Endodermal cell (in vitro differentiated cells): Measurements from ENCODE around the gene PKD2. TPM values are rescaled to one million over a fixed set of nuclear protein-coding genes. Genes with fewer than 3 reads are reported as not detected.

Experiments
- DNase-seq: peaks from one replicate; pipeline ENCODE4 v3.0.0-alpha.2; 2017
- H3K27ac ChIP-seq: 2 replicates; pipeline ENCODE4 v1.5.1; 2013; ENCODE audit warnings: mild to moderate bottlenecking, low read depth, low read length, moderate library complexity
- H3K27me3 ChIP-seq: 2 replicates; pipeline ENCODE4 v1.6.1; 2013; ENCODE audit warnings: mild to moderate bottlenecking, low read length, moderate library complexity; ENCODE audit not compliant: insufficient read depth, control insufficient read depth, poor library complexity, severe bottlenecking
- H3K36me3 ChIP-seq: 2 replicates; pipeline ENCODE4 v1.7.0; 2013; ENCODE audit warnings: mild to moderate bottlenecking, low read length, moderate library complexity; ENCODE audit not compliant: control insufficient read depth, insufficient read depth
- H3K4me1 ChIP-seq: one replicate; pipeline ENCODE4 v1.7.0; 2013; ENCODE audit warnings: low read length; ENCODE audit not compliant: control insufficient read depth, insufficient read depth
- H3K4me3 ChIP-seq: 2 replicates; pipeline ENCODE4 v1.5.1; 2013; ENCODE audit warnings: mild to moderate bottlenecking, low read length, moderate library complexity
- H3K9ac ChIP-seq: 2 replicates; pipeline ENCODE4 v1.6.1; 2013; ENCODE audit warnings: mild to moderate bottlenecking, low read length, moderate library complexity; ENCODE audit not compliant: poor library complexity, severe bottlenecking; ENCODE audit errors: extremely low read depth
- H3K9me3 ChIP-seq: 2 replicates; pipeline ENCODE4 v1.6.1; 2013; ENCODE audit warnings: mild to moderate bottlenecking, low read length, moderate library complexity; ENCODE audit not compliant: control insufficient read depth
- H3K27ac Mint-ChIP-seq: 2 replicates; pipeline ENCODE4 v1.8.0; 2020; ENCODE audit warnings: mixed read lengths
- H3K27me3 Mint-ChIP-seq: 2 replicates; pipeline ENCODE4 v1.8.0; 2021; ENCODE audit warnings: mild to moderate bottlenecking, mixed read lengths; ENCODE audit not compliant: insufficient read depth
- H3K36me3 Mint-ChIP-seq: 2 replicates; pipeline ENCODE4 v1.8.0; 2020; ENCODE audit warnings: low read depth, mixed read lengths
- H3K4me1 Mint-ChIP-seq: 2 replicates; pipeline ENCODE4 v1.8.0; 2020; ENCODE audit warnings: mixed read lengths
- H3K4me3 Mint-ChIP-seq: 2 replicates; pipeline ENCODE4 v1.8.0; 2020; ENCODE audit warnings: mild to moderate bottlenecking, moderate library complexity, mixed read lengths
- H3K9me3 Mint-ChIP-seq: 2 replicates; pipeline ENCODE4 v1.8.0; 2020; ENCODE audit warnings: mild to moderate bottlenecking, mixed read lengths
- WGBS, 2 experiments: methylation state at CpG; one replicate each; pipeline versions ENCODE4 v1.1.5 to v1.1.7; 2013; ENCODE audit warnings: missing lambda C conversion rate in 2 of 2, mixed read lengths in 1 of 2; ENCODE audit not compliant: insufficient coverage in 1 of 2, insufficient read length in 1 of 2; 5-methylcytosine and 5-hydroxymethylcytosine counted together
- total RNA-seq, 2 donors: library from RNA; stranded (reverse); fragmentation: NEBNext Ultra II Directional in 1 of 2; extraction: Animal tissue kit (Norgen Biotek cat#: 25700) in 1 of 2; gene quantifications; 2 replicates in 1 of 2; 3 replicates in 1 of 2; pipeline ENCODE4 v1.2.1, GENCODE V29; 2021
- TF ChIP-seq, protein P1 (sequence below): fragments of 200-600 bp; sonication (generic); conservative IDR thresholded peaks from 2 replicates; pipeline ENCODE4 v1.5.0; 2021; ENCODE audit warnings: antibody characterized with exemption, mild to moderate bottlenecking

PKD2 gene
- total RNA-seq, 2 donors from 2014 or later: 31.4 to 34.2 TPM

DNA sequence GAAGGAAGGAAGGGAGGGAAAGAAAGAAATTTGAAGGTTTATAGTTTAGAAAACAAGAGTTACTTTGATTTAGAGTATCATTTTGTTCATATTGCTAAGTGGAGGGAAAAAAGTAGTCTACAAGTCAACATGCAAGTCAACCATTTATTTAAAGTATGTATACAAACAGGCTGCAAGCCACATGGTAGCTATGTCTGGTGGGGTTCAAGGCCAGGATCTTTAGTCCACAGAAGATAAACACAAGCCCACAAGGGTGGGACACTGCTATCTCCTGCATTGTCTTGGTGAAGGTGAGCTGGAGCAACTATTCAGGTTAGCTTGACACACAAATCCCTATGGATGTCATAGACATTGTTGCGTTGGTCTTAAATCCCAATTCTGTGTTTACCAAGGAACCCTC is 79.6 kb downstream of the PKD2 start:
- TF ChIP-seq, protein P1, sequence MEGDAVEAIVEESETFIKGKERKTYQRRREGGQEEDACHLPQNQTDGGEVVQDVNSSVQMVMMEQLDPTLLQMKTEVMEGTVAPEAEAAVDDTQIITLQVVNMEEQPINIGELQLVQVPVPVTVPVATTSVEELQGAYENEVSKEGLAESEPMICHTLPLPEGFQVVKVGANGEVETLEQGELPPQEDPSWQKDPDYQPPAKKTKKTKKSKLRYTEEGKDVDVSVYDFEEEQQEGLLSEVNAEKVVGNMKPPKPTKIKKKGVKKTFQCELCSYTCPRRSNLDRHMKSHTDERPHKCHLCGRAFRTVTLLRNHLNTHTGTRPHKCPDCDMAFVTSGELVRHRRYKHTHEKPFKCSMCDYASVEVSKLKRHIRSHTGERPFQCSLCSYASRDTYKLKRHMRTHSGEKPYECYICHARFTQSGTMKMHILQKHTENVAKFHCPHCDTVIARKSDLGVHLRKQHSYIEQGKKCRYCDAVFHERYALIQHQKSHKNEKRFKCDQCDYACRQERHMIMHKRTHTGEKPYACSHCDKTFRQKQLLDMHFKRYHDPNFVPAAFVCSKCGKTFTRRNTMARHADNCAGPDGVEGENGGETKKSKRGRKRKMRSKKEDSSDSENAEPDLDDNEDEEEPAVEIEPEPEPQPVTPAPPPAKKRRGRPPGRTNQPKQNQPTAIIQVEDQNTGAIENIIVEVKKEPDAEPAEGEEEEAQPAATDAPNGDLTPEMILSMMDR: no peak
- Histone ChIP-seq H3K4me3 (no peak overlapping the region), H3K27ac (no peak overlapping the region), H3K9me3 (no peaks in the 10 kb centered on the region), H3K4me1 (no peaks in the 10 kb centered on the region), H3K27me3 (no peaks in the 10 kb centered on the region), H3K9ac (no peak overlapping the region), H3K36me3 (no peaks in the 10 kb centered on the region)
- Mint-ChIP-seq H3K36me3 (no peaks in the 10 kb centered on the region), H3K27me3 (no peaks in the 10 kb centered on the region), H3K4me1 (no peaks in the 10 kb centered on the region), H3K27ac (no peak overlapping the region), H3K4me3 (no peak overlapping the region), H3K9me3 (no peaks in the 10 kb centered on the region)
- DNase-seq: no peak
- 93 to 100% methylated on average over 1 of the region's 1 CpG for WGBS, 2 experiments

DNA sequence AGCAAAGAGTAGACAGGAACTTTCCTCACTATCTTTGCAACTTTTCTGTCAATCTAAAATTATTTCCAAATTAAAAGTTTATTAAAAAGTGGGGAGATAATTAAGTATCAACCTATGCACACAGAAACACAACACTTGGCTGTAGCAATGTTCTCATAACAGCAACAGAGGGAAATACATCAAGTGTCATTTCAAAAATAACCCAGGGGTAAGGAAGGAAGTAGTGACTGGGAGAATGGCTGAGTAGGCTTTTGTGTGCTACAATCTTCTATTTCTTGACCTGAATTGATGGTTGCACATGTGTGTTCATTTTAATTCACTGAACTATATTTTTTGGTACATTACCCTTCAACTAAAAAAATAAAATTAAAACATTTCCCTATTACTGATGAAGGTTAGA is 83.5 kb downstream of the PKD2 start:
- Histone ChIP-seq H3K27ac (no peak overlapping the region), H3K27me3 (no peaks in the 10 kb centered on the region), H3K9me3 (no peaks in the 10 kb centered on the region), H3K4me3 (no peak overlapping the region), H3K36me3 (no peaks in the 10 kb centered on the region), H3K4me1 (peaks cover 2% of the 10 kb centered on the region), H3K9ac (no peak overlapping the region)
- Mint-ChIP-seq H3K4me1 (no peaks in the 10 kb centered on the region), H3K9me3 (no peaks in the 10 kb centered on the region), H3K36me3 (no peaks in the 10 kb centered on the region), H3K27ac (no peak overlapping the region), H3K27me3 (no peaks in the 10 kb centered on the region), H3K4me3 (no peak overlapping the region)
- TF ChIP-seq, protein P1: no peak
- no peak for DNase-seq

GRCh38 chr4:88091378-88091777 is 83.9 kb downstream of the PKD2 start:
- no peaks in the 10 kb centered on the region for H3K9me3 Mint-ChIP-seq
- Histone ChIP-seq H3K4me1 (peaks cover 2% of the 10 kb centered on the region), H3K36me3 (no peaks in the 10 kb centered on the region), H3K9ac (no peak overlapping the region), H3K4me3 (no peak overlapping the region), H3K27me3 (no peaks in the 10 kb centered on the region), H3K9me3 (no peaks in the 10 kb centered on the region), H3K27ac (no peak overlapping the region)
- H3K27me3 Mint-ChIP-seq: no peaks in the 10 kb centered on the region
- WGBS, 2 experiments: 96 to 100% methylated on average over 2 to 3 of the region's 3 CpGs
- no peaks in the 10 kb centered on the region for H3K36me3 Mint-ChIP-seq
- no peak overlapping the region for H3K27ac Mint-ChIP-seq
- H3K4me1 Mint-ChIP-seq: no peaks in the 10 kb centered on the region
- no peak overlapping the region for H3K4me3 Mint-ChIP-seq
- TF ChIP-seq, protein P1: no peak
- no peak for DNase-seq
